Measurements from ENCODE around the gene LAMA4.

The LAMA4 gene

GRCh38 chr6:112191509-112192020 is 62.8 kb downstream of the LAMA4 start:
- no peak for DNase-seq (ENCODE audit: low read depth, low spot score)
- Histone ChIP-seq H3K4me3 (ENCODE audit: insufficient read length, low read depth) (no peak overlapping the region), H3K4me1 (ENCODE audit: insufficient read depth, insufficient read length) (no peaks in the 10 kb centered on the region), H3K9ac (ENCODE audit: insufficient read length, low read depth) (no peak overlapping the region), H3K27me3 (ENCODE audit: insufficient read depth, insufficient read length) (no peaks in the 10 kb centered on the region), H3K9me3 (ENCODE audit: insufficient read depth, low read length) (no peaks in the 10 kb centered on the region), H3K36me3 (ENCODE audit: insufficient read depth, insufficient read length, low read length) (no peaks in the 10 kb centered on the region)
- TF ChIP-seq YY1 (IDR thresholded peaks at IDR 0.05; ENCODE audit: insufficient read depth, insufficient read length) (no peak), ZNF274 (IDR thresholded peaks at IDR 0.05; ENCODE audit: low read depth, low read length) (no peak), SUZ12 (IDR thresholded peaks at IDR 0.05; ENCODE audit: extremely low read depth, insufficient read depth, insufficient read length) (no peak)

GRCh38 chr6:112190164-112190563 is 64.2 kb downstream of the LAMA4 start:
- no peak for DNase-seq (ENCODE audit: low read depth, low spot score)
- TF ChIP-seq YY1 (IDR thresholded peaks at IDR 0.05; ENCODE audit: insufficient read depth, insufficient read length): no peak
- no peak for TF ChIP-seq ZNF274 (IDR thresholded peaks at IDR 0.05; ENCODE audit: low read depth, low read length)
- TF ChIP-seq SUZ12 (IDR thresholded peaks at IDR 0.05; ENCODE audit: extremely low read depth, insufficient read depth, insufficient read length): no peak
- Histone ChIP-seq H3K27me3 (ENCODE audit: insufficient read depth, insufficient read length) (no peaks in the 10 kb centered on the region), H3K36me3 (ENCODE audit: insufficient read depth, insufficient read length, low read length) (no peaks in the 10 kb centered on the region), H3K4me1 (ENCODE audit: insufficient read depth, insufficient read length) (no peaks in the 10 kb centered on the region), H3K9ac (ENCODE audit: insufficient read length, low read depth) (no peak overlapping the region), H3K9me3 (ENCODE audit: insufficient read depth, low read length) (no peaks in the 10 kb centered on the region), H3K4me3 (ENCODE audit: insufficient read length, low read depth) (no peak overlapping the region)

- Histone ChIP-seq H3K9ac (ENCODE audit: insufficient read length, low read depth) (no peak overlapping the region), H3K4me1 (ENCODE audit: insufficient read depth, insufficient read length) (no peaks in the 10 kb centered on the region), H3K9me3 (ENCODE audit: insufficient read depth, low read length) (no peaks in the 10 kb centered on the region), H3K36me3 (ENCODE audit: insufficient read depth, insufficient read length, low read length) (no peaks in the 10 kb centered on the region), H3K27me3 (ENCODE audit: insufficient read depth, insufficient read length) (no peaks in the 10 kb centered on the region), H3K4me3 (ENCODE audit: insufficient read length, low read depth) (no peak overlapping the region)
- no peak for DNase-seq (ENCODE audit: low read depth, low spot score)
- TF ChIP-seq YY1 (IDR thresholded peaks at IDR 0.05; ENCODE audit: insufficient read depth, insufficient read length) (no peak), ZNF274 (IDR thresholded peaks at IDR 0.05; ENCODE audit: low read depth, low read length) (no peak), SUZ12 (IDR thresholded peaks at IDR 0.05; ENCODE audit: extremely low read depth, insufficient read depth, insufficient read length) (no peak)
Observed at GRCh38 chr6:112189494-112189893, 64.9 kb downstream of the LAMA4 start.

DNA sequence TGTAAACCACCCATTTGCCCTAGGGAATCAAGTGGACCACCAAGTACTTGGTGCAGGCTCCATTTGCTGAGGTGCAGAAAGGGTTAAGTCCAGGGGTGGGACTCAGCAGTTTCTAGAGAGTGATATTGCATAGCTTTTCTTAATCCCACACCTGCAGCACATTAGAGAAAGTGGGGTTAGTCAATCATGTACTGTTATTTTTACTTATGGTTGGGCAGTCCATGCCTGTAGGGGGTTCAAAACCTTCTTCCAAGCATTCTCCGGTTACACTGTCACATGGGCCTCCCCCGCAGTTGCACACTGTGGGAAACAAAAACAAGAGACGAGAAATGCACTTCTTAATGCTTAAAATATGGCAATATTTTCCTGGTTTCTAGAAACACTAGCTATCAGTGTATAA is 65.5 kb downstream of the LAMA4 start:
- H3K36me3 ChIP-seq (ENCODE audit: insufficient read depth, insufficient read length, low read length): no peaks in the 10 kb centered on the region
- no peak for TF ChIP-seq ZNF274 (IDR thresholded peaks at IDR 0.05; ENCODE audit: low read depth, low read length)
- TF ChIP-seq SUZ12 (IDR thresholded peaks at IDR 0.05; ENCODE audit: extremely low read depth, insufficient read depth, insufficient read length): no peak
- TF ChIP-seq YY1 (IDR thresholded peaks at IDR 0.05; ENCODE audit: insufficient read depth, insufficient read length): no peak
- no peak overlapping the region for H3K9ac ChIP-seq (ENCODE audit: insufficient read length, low read depth)
- H3K9me3 ChIP-seq (ENCODE audit: insufficient read depth, low read length): no peaks in the 10 kb centered on the region
- no peak for DNase-seq (ENCODE audit: low read depth, low spot score)
- H3K27me3 ChIP-seq (ENCODE audit: insufficient read depth, insufficient read length): no peaks in the 10 kb centered on the region
- no peaks in the 10 kb centered on the region for H3K4me1 ChIP-seq (ENCODE audit: insufficient read depth, insufficient read length)
- H3K4me3 ChIP-seq (ENCODE audit: insufficient read length, low read depth): no peak overlapping the region

DNA sequence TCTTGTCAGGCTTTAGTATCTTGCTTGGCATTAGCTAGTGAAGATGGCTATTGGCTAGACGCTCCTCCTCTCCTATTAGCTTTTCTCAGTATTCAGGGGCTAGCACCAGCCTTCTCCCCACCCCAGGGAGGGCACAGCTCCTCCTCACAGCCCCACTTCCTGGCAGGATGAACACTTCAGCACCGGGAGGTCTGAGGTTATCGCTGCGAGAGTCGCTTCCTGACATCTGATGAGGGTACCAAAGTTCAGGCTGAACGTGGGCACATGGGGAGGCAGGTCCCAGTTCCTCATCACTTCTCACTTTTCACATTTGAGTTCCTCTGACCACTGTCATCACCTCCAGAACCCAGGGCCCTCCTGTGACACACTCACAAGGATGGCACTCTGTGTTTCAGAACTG is 66.6 kb downstream of the LAMA4 start:
- H3K9ac ChIP-seq (ENCODE audit: insufficient read length, low read depth): no peak overlapping the region
- no peaks in the 10 kb centered on the region for H3K27me3 ChIP-seq (ENCODE audit: insufficient read depth, insufficient read length)
- H3K36me3 ChIP-seq (ENCODE audit: insufficient read depth, insufficient read length, low read length): no peaks in the 10 kb centered on the region
- H3K4me3 ChIP-seq (ENCODE audit: insufficient read length, low read depth): no peak overlapping the region
- no peak for DNase-seq (ENCODE audit: low read depth, low spot score)
- no peak for TF ChIP-seq SUZ12 (IDR thresholded peaks at IDR 0.05; ENCODE audit: extremely low read depth, insufficient read depth, insufficient read length)
- no peak for TF ChIP-seq ZNF274 (IDR thresholded peaks at IDR 0.05; ENCODE audit: low read depth, low read length)
- no peak for TF ChIP-seq YY1 (IDR thresholded peaks at IDR 0.05; ENCODE audit: insufficient read depth, insufficient read length)
- no peaks in the 10 kb centered on the region for H3K9me3 ChIP-seq (ENCODE audit: insufficient read depth, low read length)
- H3K4me1 ChIP-seq (ENCODE audit: insufficient read depth, insufficient read length): no peaks in the 10 kb centered on the region

DNA sequence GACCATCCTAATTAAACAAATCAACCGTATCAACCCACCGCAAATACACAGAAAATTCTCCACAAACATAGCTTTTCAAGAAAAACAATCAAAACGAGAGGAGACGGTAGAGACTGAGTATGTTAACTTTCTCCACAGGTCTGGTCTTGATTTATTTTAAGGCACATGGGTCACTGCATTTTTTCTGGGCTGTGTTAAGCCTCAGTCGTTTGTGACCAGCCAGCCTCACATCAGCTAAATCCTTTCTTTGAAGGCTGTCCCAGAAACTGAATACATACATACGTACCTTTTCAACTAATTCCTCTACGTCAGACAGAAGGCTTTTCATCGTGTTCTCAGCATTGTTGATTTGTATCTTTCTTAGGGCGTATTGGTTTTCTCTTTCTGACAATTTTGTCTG is 69.4 kb downstream of the LAMA4 start:
- Histone ChIP-seq H3K9me3 (ENCODE audit: insufficient read depth, low read length) (no peaks in the 10 kb centered on the region), H3K27me3 (ENCODE audit: insufficient read depth, insufficient read length) (no peaks in the 10 kb centered on the region)

GRCh38 chr6:112183271-112183671 is 71.1 kb downstream of the LAMA4 start:
- Histone ChIP-seq H3K4me1 (ENCODE audit: insufficient read depth, insufficient read length) (no peaks in the 10 kb centered on the region), H3K9ac (ENCODE audit: insufficient read length, low read depth) (no peak overlapping the region), H3K36me3 (ENCODE audit: insufficient read depth, insufficient read length, low read length) (no peaks in the 10 kb centered on the region), H3K27me3 (ENCODE audit: insufficient read depth, insufficient read length) (no peaks in the 10 kb centered on the region), H3K4me3 (ENCODE audit: insufficient read length, low read depth) (no peak overlapping the region), H3K9me3 (ENCODE audit: insufficient read depth, low read length) (no peaks in the 10 kb centered on the region)
- DNase-seq (ENCODE audit: low read depth, low spot score): no peak
- no peak for TF ChIP-seq SUZ12 (IDR thresholded peaks at IDR 0.05; ENCODE audit: extremely low read depth, insufficient read depth, insufficient read length)
- no peak for TF ChIP-seq ZNF274 (IDR thresholded peaks at IDR 0.05; ENCODE audit: low read depth, low read length)
- TF ChIP-seq YY1 (IDR thresholded peaks at IDR 0.05; ENCODE audit: insufficient read depth, insufficient read length): no peak

More for the DNA sequence above, 69.4 kb downstream of the LAMA4 start:
- Histone ChIP-seq H3K36me3 (ENCODE audit: insufficient read depth, insufficient read length, low read length) (no peaks in the 10 kb centered on the region), H3K4me1 (ENCODE audit: insufficient read depth, insufficient read length) (no peaks in the 10 kb centered on the region), H3K4me3 (ENCODE audit: insufficient read length, low read depth) (no peak overlapping the region), H3K9ac (ENCODE audit: insufficient read length, low read depth) (no peak overlapping the region)
- TF ChIP-seq SUZ12 (IDR thresholded peaks at IDR 0.05; ENCODE audit: extremely low read depth, insufficient read depth, insufficient read length): no peak
- no peak for TF ChIP-seq ZNF274 (IDR thresholded peaks at IDR 0.05; ENCODE audit: low read depth, low read length)
- TF ChIP-seq YY1 (IDR thresholded peaks at IDR 0.05; ENCODE audit: insufficient read depth, insufficient read length): no peak
- no peak for DNase-seq (ENCODE audit: low read depth, low spot score)

All from NT2/D1 (cell line).